ENCODE results near the gene PAFAH1B1. TPM values are rescaled to one million over a fixed set of nuclear protein-coding genes. Genes with fewer than 3 reads are reported as not detected.
A peak's percentile ranks its signal among the peaks of the same experiment; 100 is the strongest.

The PAFAH1B1 gene
- total and polyA plus RNA-seq, 2 experiments from 2014 or later: 69.9 to 71.7 TPM

DNA sequence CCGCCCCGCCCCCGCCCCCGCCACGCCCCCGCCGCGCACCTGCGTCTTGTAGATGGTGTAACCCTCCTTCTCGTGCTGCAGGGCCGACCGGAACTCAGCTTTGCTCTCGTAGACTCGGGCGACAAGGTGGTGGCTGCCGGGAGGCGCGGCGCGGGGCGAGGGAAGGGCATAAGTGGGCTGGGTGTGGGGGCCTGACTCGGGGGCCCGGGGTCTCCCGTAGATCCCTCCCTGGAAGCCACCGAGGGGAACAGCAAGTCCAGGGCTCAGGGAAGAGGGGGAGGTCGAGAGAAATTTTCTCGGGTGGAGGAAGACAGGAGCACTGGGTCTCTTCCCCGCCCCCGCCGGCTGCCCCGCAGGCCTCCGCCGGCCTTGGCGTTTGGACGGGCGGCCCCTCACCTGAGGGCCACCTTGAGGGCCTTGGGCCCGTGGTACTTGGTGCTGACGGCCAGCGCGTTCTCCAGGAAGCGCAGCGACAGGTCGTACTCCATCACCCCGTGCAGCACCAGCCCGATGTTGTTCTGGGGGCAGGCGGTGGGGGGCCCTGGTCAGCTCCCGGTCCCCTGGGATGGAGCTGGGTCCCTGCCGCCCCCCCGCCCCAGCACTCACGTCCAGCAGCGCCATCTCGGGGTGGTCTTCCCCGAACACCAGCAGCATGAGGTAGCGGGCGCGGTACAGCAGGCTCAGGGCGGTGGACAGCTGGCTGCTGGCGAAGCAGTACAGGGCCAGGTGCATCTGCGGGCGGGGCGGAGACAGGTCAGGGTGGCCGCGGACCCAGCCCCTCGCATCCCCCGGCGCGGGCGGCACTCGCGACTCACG lies 98.7 kb downstream of the PAFAH1B1 start:
- peak; percentile 56 for ATAC-seq
- H3K4me3 ChIP-seq: peak overlapping the region; percentile 54
- peaks cover 21% of the 10 kb centered on the region for H3K27me3 Mint-ChIP-seq (ENCODE audit: insufficient read depth, low read depth, poor library complexity)
- H3K27ac Mint-ChIP-seq: peak overlapping the region; percentile 75
- no peaks in the 10 kb centered on the region for H3K36me3 ChIP-seq (ENCODE audit: insufficient read depth)
- H3K4me1 ChIP-seq (ENCODE audit: insufficient read depth): peaks cover 5% of the 10 kb centered on the region; the same call in 1 of the 2 replicates
- peak overlapping the region; percentile 54; the same call in 1 of the 3 replicates for H3K4me3 Mint-ChIP-seq
- no peak for TF ChIP-seq EZH2phosphoT487 (IDR thresholded peaks at IDR 0.05; ENCODE audit: unreplicated experiment)
- peak; percentile 68 for TF ChIP-seq POLR2AphosphoS5 (IDR thresholded peaks at IDR 0.05; ENCODE audit: low read depth)
- no peak for TF ChIP-seq EZH2 (IDR thresholded peaks at IDR 0.05; ENCODE audit: low read depth, unreplicated experiment)
- TF ChIP-seq, protein P1, sequence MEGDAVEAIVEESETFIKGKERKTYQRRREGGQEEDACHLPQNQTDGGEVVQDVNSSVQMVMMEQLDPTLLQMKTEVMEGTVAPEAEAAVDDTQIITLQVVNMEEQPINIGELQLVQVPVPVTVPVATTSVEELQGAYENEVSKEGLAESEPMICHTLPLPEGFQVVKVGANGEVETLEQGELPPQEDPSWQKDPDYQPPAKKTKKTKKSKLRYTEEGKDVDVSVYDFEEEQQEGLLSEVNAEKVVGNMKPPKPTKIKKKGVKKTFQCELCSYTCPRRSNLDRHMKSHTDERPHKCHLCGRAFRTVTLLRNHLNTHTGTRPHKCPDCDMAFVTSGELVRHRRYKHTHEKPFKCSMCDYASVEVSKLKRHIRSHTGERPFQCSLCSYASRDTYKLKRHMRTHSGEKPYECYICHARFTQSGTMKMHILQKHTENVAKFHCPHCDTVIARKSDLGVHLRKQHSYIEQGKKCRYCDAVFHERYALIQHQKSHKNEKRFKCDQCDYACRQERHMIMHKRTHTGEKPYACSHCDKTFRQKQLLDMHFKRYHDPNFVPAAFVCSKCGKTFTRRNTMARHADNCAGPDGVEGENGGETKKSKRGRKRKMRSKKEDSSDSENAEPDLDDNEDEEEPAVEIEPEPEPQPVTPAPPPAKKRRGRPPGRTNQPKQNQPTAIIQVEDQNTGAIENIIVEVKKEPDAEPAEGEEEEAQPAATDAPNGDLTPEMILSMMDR (conservative IDR thresholded peaks at IDR 0.05; ENCODE audit: low read depth in 2 of 2): peak in 1 of 2 experiments; percentile 37; a peak in 2 of 4 replicates
- H3K27ac ChIP-seq (ENCODE audit: low read depth): peak overlapping the region; percentile 87
- H3K4me1 Mint-ChIP-seq: peaks cover 8% of the 10 kb centered on the region; the same call in 2 of the 3 replicates
- H3K79me2 ChIP-seq (replicated peaks; ENCODE audit: insufficient read depth): no peaks in the 10 kb centered on the region
- H3K36me3 Mint-ChIP-seq (ENCODE audit: low read depth): peaks cover 18% of the 10 kb centered on the region
- H4K20me1 ChIP-seq (replicated peaks; ENCODE audit: insufficient read depth): peaks cover 5% of the 10 kb centered on the region
- H2AFZ ChIP-seq: 0 out of 2 replicates have a peak overlapping the region, but pooled peaks have one; percentile 18
- peak; percentile 78 for DNase-seq (ENCODE audit: low spot score)
- no peaks in the 10 kb centered on the region for H3K27me3 ChIP-seq (ENCODE audit: insufficient read depth)
- peaks cover 16% of the 10 kb centered on the region for H3F3A ChIP-seq (replicated peaks; ENCODE audit: low read depth)
- H3K9me2 ChIP-seq (ENCODE audit: insufficient read depth): no peaks in the 10 kb centered on the region
- H3K9me3 Mint-ChIP-seq: no peaks in the 10 kb centered on the region
- peak overlapping the region; percentile 81 for H3K4me2 ChIP-seq

DNA sequence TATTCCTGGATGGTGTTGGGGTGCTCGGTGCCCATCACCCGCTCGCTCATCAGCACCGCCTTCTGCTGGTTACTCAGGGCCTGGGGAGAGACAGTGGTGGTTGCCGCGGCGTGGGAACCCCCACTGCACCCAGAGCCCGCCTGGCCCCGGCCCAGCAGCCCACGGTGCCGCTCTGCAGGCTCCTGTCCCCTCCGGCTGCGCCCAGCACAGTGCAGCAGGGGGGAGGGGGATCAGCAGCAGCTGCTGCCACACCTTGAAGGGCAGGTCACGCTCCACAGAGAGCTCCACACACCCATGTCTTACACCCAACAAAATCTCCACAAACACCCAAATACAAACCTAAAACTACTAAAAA lies 99.3 kb downstream of the PAFAH1B1 start:
- no peak for DNase-seq (ENCODE audit: low spot score)
- peak; percentile 2; the same call in 1 of the 3 replicates for ATAC-seq
- H3K4me1 Mint-ChIP-seq: peaks cover 7% of the 10 kb centered on the region; the same call in 2 of the 3 replicates
- H3K27ac Mint-ChIP-seq: no peak overlapping the region
- Histone ChIP-seq H3K27me3 (ENCODE audit: insufficient read depth) (no peaks in the 10 kb centered on the region), H3K4me2 (peak overlapping the region; percentile 81; the same call in 1 of the 2 replicates), H3K9me2 (ENCODE audit: insufficient read depth) (no peaks in the 10 kb centered on the region), H3F3A (replicated peaks; ENCODE audit: low read depth) (peaks cover 16% of the 10 kb centered on the region), H3K27ac (ENCODE audit: low read depth) (no peak overlapping the region), H3K36me3 (ENCODE audit: insufficient read depth) (no peaks in the 10 kb centered on the region), H3K79me2 (replicated peaks; ENCODE audit: insufficient read depth) (no peaks in the 10 kb centered on the region), H3K4me3 (peak overlapping the region; percentile 54; the same call in 1 of the 2 replicates), H4K20me1 (replicated peaks; ENCODE audit: insufficient read depth) (peaks cover 5% of the 10 kb centered on the region), H2AFZ (no peak overlapping the region), H3K4me1 (ENCODE audit: insufficient read depth) (peaks cover 5% of the 10 kb centered on the region; the same call in 1 of the 2 replicates)
- no peaks in the 10 kb centered on the region for H3K9me3 Mint-ChIP-seq
- no peak overlapping the region for H3K4me3 Mint-ChIP-seq
- peaks cover 18% of the 10 kb centered on the region for H3K27me3 Mint-ChIP-seq (ENCODE audit: insufficient read depth, low read depth, poor library complexity)
- no peak for TF ChIP-seq EZH2phosphoT487 (IDR thresholded peaks at IDR 0.05; ENCODE audit: unreplicated experiment)
- peaks cover 18% of the 10 kb centered on the region for H3K36me3 Mint-ChIP-seq (ENCODE audit: low read depth)

All from GM23338 (cell line).